GM12873 (cell line): Measurements from ENCODE around the gene ZNF296.

ENCODE experiments used
- CTCF ChIP-seq: IDR thresholded peaks from 2 replicates; pipeline ENCODE4 v1.5.1; 2012; ENCODE audit warnings: low read depth, mild to moderate bottlenecking, moderate library complexity, low read length, control low read depth; ENCODE audit not compliant: insufficient read depth; ENCODE audit errors: missing control alignments

ZNF296 gene

DNA sequence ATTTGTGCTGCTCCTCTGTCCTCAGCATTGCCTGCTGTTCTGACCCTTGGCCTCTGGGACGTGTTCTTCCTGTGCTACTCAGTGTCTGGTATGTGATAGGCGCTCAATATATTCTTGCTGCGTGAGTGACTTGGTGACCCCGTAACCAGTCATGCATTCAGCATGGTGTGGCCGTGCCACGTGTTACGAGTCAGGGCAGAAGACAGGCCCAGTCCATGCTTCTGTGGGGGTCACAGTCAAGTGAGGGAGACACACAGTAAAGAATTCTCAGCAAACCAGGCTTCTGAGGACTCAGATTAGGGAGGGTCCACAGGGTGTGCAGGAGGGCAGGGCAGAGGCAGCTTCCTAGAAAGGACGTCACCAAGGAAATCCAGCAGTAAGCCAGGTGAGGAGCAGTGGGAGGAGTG is 24.6 kb upstream of the ZNF296 start:
- TF ChIP-seq CTCF, result no peak

DNA sequence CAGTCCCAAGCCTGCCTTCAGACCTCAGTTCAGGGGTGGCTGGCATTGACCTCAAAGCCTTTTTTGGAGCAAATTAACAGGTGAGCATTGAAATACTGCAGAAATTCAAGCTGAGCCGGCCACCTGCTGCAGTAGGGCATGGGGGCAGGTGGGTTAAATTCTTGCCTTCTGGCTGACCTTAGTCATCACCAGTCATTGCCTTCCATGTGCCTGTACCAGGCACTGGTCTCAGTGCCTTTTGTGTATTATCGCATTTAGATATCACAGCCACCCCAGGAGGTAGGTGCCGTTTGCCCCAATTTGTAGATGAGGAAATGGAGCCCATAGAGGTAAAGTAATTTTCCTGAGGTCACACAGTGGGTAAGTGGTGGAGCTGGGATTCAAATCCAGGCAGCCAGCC is 23.9 kb upstream of the ZNF296 start:
- TF ChIP-seq CTCF, result no peak

- TF ChIP-seq CTCF, result no peak
These were observed 23.4 kb upstream of the ZNF296 start for GRCh38 chr19:45099467-45100191.

DNA sequence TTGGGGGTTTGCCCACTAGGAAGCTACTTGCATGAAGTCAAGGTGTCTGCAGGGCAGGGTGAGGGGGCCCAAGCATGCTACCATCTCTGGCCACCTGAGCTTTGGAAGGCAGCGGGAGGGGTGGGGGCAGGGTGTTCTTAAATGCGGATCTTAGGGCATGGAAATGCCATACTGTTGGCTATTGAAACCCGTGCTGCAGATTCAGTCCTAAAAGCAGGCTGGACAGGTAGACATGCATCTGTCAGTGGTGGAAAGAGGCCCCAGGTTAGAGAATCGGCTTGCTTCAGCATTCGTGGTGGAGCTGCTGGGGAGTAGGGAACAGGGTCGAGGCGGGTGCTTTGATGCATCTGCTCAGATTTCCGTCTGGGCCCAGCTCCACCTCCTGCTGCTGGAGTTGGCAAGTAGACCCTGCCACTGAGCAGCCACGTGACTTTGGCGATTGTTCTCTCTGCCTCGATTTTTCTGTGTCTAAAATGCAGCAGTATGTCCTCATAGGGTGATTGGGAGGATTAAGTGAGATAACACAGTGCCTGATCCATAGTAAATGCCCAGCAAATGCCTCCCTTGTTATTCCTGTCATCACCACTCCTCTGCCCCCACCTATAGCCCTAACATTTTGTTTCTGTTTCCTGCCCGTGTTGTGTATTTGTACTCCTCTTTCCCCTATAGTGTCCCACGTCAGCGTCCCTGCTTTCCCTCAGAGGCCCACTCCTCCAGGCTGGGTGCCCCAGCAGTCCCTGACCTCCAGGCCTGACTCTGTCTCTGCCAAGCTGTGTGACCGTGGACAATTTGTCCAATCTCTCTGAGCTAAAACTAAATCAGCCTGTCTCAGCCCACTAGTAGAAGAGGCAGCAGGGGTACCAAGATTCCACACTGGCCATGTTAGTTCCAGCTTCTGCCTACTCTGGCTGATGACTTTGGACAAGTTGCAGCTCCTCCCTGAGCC is 22.5 kb upstream of the ZNF296 start:
- TF ChIP-seq CTCF, result no peak

DNA sequence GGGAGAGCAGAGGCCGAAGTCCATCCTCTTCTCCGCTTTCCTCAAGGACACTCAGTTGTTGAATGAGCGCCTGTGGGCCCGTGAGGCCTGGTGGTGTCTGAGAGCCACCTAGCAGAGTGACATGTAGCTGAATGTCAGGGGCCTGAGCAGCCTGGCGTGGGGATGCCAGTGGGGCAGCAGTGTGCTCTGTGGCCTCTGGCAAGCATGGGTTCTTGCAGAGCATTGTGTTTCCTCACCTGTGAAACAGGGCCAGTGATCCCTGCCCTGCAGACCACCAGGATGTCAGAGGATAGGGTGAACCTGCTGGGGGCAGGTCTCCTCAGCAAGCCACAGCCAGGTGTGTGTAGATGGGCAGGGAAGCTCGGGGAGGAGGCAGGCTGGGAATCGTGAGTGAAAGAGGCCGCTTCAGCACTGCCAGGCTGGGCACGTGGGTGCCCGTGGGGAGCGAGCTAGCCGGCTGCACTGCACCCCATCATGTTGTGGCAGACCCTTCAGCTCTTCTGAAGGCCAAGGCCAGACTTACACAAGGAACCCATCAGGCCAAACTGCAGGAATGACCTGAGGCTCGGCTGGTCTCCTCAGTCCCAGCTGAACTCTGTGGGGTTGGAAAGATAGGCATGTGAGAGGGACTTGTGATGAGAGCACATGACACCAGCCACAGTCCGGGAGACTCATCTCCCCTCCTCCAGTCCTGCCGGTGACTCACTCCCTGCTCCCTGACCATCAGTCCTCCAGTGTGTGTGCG is 21.7 kb upstream of the ZNF296 start:
- no peak for TF ChIP-seq CTCF

- no peak for TF ChIP-seq CTCF
These were observed 21.1 kb upstream of the ZNF296 start for GRCh38 chr19:45097450-45097775.

- TF ChIP-seq CTCF, result no peak
These were observed 20.4 kb upstream of the ZNF296 start for GRCh38 chr19:45096700-45097099.
